Measurements from ENCODE around the gene NRG3.

- TF ChIP-seq CTCF (IDR thresholded peaks at IDR 0.05), result no peak
- TF ChIP-seq POLR2A (IDR thresholded peaks at IDR 0.05), result no peak
These were observed 74.3 kb downstream of the NRG3 start for GRCh38 chr10:81949283-81949682.
